Psoas muscle (tissue), 8 donors: ENCODE data around the gene ADAMTS2. TPM values are rescaled to one million over a fixed set of nuclear protein-coding genes. Genes with fewer than 3 reads are reported as not detected.

Experiments
- ATAC-seq, 4 donors: fragments of 200-7000 bp; cut with Tn5 transposase; one replicate each; pipeline ENCODE4 v1.9.1; 2020; ENCODE audit warnings: moderate library complexity in 3 of 4, mild to moderate bottlenecking in 2 of 4
- DNase-seq, 2 donors: peaks; one replicate each; pipeline ENCODE4 v3.0.0-alpha.2; 2020
- H3K27ac ChIP-seq: fragments of 200-600 bp; one replicate; pipeline ENCODE4 v1.8.0; 2022
- H3K27me3 ChIP-seq, 3 donors: fragments of 200-600 bp in 1 of 3; one replicate each; pipeline versions ENCODE4 v1.6.1 to v1.8.0; 2013 to 2022; ENCODE audit warnings: low read length in 2 of 3, mild to moderate bottlenecking in 2 of 3, moderate library complexity in 1 of 3; ENCODE audit not compliant: insufficient read depth in 3 of 3
- H3K36me3 ChIP-seq, 2 donors: fragments of 200-600 bp in 1 of 2; one replicate each; pipeline versions ENCODE4 v1.6.1 to v1.8.0; 2013 to 2022; ENCODE audit warnings: low read depth in 1 of 2, mild to moderate bottlenecking in 1 of 2, moderate library complexity in 1 of 2; ENCODE audit not compliant: insufficient read depth in 1 of 2
- H3K4me1 ChIP-seq: fragments of 200-600 bp; one replicate; pipeline ENCODE4 v1.8.0; 2022
- H3K4me3 ChIP-seq: fragments of 200-600 bp; one replicate; pipeline ENCODE4 v1.8.0; 2022; ENCODE audit warnings: mild to moderate bottlenecking
- H3K9me3 ChIP-seq: fragments of 200-600 bp; one replicate; pipeline ENCODE4 v1.8.0; 2022
- CTCF ChIP-seq: fragments of 200-600 bp; IDR thresholded peaks from one replicate; pipeline ENCODE4 v1.8.0; 2022; ENCODE audit warnings: antibody characterized with exemption
- WGBS, 3 donors: extraction: QIAGEN DNeasy Blood & Tissue Kit; methylation state at CpG; one replicate each; pipeline versions ENCODE4 v1.1.6 to v1.1.7; 2013; 5-methylcytosine and 5-hydroxymethylcytosine counted together
- intact Hi-C, 2 donors: fragments of 100-400 bp; cut with DNase I; formaldehyde crosslinking; loops; one replicate each; pipeline versions ENCODE4 v1.11.0 to v1.14.2; 2022
- polyA plus RNA-seq, 3 donors: library from polyadenylated mRNA; stranded (reverse); fragments of 200-250 nt; gene quantifications; one replicate each; pipeline ENCODE4 v1.2.3, GENCODE V29; 2013
- total RNA-seq, 4 donors: library from RNA; stranded (reverse); fragmentation: NEBNext Ultra II Directional in 2 of 4; extraction: Animal tissue kit (Norgen Biotek cat#: 25700) in 2 of 4; gene quantifications; one replicate each; pipeline versions ENCODE4 v1.2.1 to v1.2.4, GENCODE V29; 2021 to 2023
- donor health status: healthy with polysubstance abuse.
- donor health status: DM: no; HTN: no; CAD: no; lungs with moderate emphysema.
- donor health status: Bipolar disorder and iron deficiency.
- donor health status: healthy.
- donor health status: DM: yes; HTN: yes; CAD: no.
- donor health status: DM: no; HTN: no; CAD: no.
- donor health status: DM: no; HTN: no; CAD: no.
- donor health status: DM: yes; HTN: yes; CAD: no.

The ADAMTS2 gene
- total and polyA plus RNA-seq, 7 donors, result 0.83 to 3.7 (median 2.0) TPM

- Histone ChIP-seq H3K36me3 (no peaks in the 10 kb centered on the region), H3K27ac (no peak overlapping the region), H3K4me1 (no peaks in the 10 kb centered on the region), H3K9me3 (no peaks in the 10 kb centered on the region), H3K27me3 (no peaks in the 10 kb centered on the region), H3K4me3 (no peak overlapping the region)
- WGBS, 3 donors, result 65 to 80% (median 74%) methylated on average over 13 of the region's 13 CpGs
- intact Hi-C loops, result no loop called here
- DNase-seq, result peak in 1 of 2 donors; percentile 47
- no peak for ATAC-seq
- TF ChIP-seq CTCF, result no peak
Measured at GRCh38 chr5:179259731-179260323, 85.4 kb downstream of the ADAMTS2 start.

DNA sequence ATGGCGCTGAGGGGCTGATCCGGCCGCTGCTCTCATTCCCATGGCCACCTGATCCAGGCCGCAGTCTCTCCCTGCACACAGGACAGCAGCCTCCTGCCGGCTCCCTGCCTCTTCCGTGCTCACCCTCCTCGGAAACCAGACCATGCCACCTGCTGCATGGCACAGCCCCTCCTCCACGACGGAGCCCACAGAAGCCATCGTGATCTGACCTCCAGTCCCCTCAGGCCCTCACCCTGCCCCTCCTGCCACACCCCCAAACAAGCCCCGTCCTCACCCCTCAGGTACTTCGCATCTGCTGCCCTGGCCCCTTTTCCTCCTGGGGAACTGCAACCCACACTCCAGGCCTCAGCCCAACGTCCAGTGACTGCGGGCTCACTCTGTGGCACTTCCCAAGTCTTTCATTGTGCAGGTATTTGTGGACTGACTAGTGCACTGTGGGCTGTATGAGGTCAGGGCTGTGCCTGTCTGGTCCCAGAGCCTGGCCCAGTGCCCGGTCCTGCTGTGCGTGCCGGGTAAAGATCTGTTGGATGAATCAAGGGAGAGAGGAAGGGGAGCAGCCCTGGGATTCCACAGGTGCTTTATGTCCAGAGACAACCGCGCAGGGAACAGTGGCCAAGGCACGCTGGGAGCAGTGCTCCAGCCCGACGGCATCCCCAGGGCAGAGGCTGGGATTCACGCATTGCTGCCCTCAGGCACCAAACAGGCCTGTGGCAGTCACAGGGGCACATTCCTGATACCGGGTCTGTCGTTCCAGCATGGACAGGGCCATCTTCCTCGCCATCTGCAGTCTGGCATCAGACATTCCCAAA is 86.1 kb downstream of the ADAMTS2 start:
- no peaks in the 10 kb centered on the region for H3K27me3 ChIP-seq
- peak in 2 of 4 donors; percentile 32 to 39 for ATAC-seq
- no peak overlapping the region for H3K27ac ChIP-seq
- intact Hi-C loops, result no loop called here
- H3K4me1 ChIP-seq, result no peaks in the 10 kb centered on the region
- H3K4me3 ChIP-seq, result no peak overlapping the region
- DNase-seq, result peak in 1 of 2 donors; percentile 56
- no peaks in the 10 kb centered on the region for H3K9me3 ChIP-seq
- TF ChIP-seq CTCF, result no peak
- no peaks in the 10 kb centered on the region for H3K36me3 ChIP-seq
- 61 to 72% (median 69%) methylated on average over 26 of the region's 26 CpGs for WGBS, 3 donors

DNA sequence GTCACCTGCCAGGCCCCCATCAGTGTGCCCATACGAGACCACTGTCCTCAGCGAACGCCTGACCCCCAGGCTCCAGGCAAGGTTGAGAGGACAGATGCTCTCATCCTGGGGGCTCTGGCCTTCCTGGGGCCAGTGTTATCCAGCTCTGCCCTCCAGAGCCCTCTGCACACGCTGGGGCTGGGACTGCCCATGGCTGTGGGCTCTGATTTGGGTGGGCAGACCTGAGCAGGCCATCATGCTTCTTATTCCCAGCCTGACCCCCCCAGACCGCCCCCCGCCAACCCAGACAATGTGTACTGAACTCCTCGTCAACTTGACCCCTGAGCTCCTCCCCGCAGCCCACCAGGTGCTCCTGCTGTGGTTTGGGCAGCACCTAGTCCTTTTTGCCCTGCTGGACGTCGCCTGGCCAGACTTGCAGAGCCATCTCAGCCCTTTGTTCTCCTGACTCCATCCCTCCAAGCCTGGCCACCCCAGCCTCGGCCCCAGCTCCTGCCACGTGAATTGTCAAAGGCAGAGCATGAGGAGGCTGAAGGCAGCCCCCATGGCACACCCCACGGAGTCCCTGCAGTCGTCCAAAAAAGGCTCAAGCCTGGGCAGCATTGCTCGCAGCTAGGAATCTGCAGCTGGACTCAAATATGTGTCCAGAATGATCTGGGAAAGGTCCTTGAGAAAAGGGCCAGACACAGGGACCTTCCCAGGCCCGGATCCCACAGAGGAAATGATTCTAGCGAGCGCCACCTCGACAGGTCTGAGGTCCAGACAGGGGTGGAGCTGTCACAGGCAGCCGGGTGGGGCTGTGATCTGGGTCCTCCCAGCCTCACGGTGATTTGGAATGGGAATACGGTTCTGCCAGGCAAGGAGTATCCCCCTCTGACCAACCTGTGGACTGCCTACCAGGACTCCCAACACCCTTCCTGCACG is 87.0 kb downstream of the ADAMTS2 start:
- H3K27ac ChIP-seq, result no peak overlapping the region
- no peaks in the 10 kb centered on the region for H3K9me3 ChIP-seq
- H3K4me1 ChIP-seq, result no peaks in the 10 kb centered on the region
- intact Hi-C loops, result no loop called here
- H3K36me3 ChIP-seq, result no peaks in the 10 kb centered on the region
- ATAC-seq (no peak), DNase-seq (peak in 1 of 2 donors; percentile 33)
- no peak for TF ChIP-seq CTCF
- H3K4me3 ChIP-seq, result no peak overlapping the region
- H3K27me3 ChIP-seq, result no peaks in the 10 kb centered on the region
- WGBS, 3 donors, result 74 to 81% (median 81%) methylated on average over 23 of the region's 23 CpGs

GRCh38 chr5:179257176-179257682 is 88.0 kb downstream of the ADAMTS2 start:
- Histone ChIP-seq H3K4me3 (no peak overlapping the region), H3K36me3 (no peaks in the 10 kb centered on the region), H3K4me1 (no peaks in the 10 kb centered on the region), H3K9me3 (no peaks in the 10 kb centered on the region), H3K27me3 (no peaks in the 10 kb centered on the region), H3K27ac (no peak overlapping the region)
- TF ChIP-seq CTCF, result no peak
- 83 to 89% (median 88%) methylated on average over 29 of the region's 29 CpGs for WGBS, 3 donors
- DNase-seq (peak; percentile 47 to 59), ATAC-seq (no peak)
- intact Hi-C loops, result no loop called here
